IPS-NIHi11 (cell line): Measurements from ENCODE around the gene RALGDS.

Experiments
- DNase-seq: peaks from one replicate; pipeline ENCODE4 v3.0.0; 2012; ENCODE audit warnings: mixed read lengths, low spot score

RALGDS gene

DNA sequence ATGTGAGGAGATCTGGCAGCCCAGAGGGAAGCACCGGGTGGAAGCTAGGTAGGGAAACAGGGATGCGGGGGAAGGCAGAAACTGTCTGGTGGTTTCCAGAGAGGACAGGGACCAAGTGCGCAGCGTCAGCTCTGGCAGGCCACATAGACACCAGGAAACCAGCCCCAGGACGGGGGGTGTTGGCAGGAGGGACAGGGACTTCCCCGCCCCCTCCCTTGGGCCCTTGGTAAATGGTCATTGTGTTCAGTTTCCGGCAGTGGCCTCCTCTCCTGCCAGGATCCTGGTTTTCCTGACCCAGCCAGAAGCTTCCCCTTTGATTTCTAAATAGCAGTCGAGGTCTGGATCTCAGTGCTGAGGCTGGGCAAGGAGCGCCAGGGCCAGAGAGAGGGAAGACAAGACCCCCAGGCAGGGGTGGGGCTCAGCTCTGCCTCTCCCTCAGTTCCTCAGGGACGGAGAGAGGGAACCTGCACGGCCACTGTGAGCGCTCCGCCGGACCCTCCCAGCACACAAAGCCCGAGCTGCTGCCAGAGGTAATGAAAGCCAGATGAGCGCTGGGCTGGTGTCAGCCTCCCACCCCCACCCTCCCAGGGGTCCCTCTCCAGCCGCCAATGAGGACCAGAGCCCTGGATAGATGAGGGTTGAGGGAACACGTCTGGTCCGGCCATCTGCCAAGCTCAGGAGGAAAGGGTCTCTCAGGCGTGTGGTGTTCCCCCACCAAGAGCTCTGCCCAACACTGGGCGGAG, 1.8 kb downstream of the RALGDS start:
- no peak for DNase-seq

DNA sequence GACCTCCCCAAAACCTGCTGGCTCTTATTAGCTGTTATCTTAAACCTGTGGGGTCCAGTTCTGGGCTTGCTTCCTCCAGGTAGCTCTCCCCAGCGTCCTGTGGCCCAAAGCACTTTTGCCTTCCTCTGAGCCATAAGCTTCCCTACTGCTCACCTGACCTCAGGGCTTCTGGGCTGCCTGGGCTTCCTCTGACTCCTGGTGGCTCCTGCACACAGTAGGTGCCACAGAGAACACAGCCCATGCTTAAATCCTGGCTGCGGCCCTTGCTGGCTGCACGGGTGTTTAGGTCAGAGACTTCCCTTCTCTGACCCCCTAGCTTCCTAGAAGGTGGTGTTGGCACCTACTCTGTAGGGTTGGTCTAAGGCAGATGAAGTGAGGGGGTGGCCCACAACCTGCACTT, 2.5 kb downstream of the RALGDS start:
- DNase-seq: no peak

DNA sequence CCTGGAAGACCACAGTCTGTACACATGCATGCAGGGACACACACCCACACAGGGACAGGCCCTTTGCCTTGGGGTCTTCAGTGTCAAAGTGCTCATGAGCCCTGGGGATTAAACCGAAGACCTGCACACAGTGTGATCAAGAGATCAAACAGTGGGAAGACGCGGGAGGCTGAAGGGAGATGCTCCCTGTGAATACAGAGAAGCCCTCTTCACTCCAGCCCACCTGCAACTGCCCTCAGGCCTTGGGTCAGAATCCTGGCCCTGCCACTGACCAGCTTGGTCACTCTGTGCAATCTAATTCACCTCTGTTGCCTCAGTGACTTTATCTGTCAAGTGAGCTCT, 2.9 kb downstream of the RALGDS start:
- no peak for DNase-seq

DNA sequence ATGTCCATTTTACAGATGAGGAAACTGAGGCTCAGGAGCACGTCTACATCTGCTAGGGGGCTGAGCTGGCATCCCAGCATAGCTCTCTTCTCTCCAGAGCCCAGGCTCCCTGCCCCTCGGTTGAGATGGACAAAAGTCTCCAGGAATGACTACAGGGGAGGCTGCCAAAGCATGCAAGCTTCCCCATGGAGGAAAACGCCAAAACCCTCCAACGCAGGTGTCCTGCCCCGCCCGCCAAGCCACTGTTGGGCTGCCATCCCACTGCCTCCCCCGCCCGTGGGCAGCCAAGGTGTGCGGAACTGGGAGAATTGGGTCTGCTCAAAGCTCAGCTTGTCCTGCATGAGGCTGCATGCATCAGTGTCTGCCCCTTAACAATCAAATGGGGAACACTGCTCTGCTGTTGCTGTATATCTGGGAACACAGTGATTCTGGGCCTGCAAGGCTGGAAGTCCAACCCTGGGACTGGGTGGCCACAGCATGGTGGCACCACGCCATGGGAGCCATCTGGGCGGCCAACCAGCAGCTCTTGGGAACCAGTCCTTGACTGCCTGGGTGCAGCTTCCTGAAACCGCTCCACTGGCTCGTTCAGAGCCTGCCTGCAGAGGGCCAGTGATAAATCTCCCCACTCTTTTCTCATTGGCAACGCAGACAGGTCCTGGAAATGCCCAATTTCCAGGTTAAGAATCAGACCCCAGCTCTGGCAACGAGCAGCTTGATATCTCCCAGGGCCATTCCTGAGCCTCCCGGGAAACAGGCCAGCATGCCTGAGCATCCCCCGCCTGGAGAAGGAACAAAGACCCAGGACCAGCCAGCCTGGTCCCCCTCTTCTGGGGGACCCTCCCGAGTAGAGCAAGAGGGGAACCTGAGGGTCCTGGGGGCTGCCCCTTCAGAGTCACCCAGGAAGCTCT, 3.5 kb downstream of the RALGDS start:
- no peak for DNase-seq

DNA sequence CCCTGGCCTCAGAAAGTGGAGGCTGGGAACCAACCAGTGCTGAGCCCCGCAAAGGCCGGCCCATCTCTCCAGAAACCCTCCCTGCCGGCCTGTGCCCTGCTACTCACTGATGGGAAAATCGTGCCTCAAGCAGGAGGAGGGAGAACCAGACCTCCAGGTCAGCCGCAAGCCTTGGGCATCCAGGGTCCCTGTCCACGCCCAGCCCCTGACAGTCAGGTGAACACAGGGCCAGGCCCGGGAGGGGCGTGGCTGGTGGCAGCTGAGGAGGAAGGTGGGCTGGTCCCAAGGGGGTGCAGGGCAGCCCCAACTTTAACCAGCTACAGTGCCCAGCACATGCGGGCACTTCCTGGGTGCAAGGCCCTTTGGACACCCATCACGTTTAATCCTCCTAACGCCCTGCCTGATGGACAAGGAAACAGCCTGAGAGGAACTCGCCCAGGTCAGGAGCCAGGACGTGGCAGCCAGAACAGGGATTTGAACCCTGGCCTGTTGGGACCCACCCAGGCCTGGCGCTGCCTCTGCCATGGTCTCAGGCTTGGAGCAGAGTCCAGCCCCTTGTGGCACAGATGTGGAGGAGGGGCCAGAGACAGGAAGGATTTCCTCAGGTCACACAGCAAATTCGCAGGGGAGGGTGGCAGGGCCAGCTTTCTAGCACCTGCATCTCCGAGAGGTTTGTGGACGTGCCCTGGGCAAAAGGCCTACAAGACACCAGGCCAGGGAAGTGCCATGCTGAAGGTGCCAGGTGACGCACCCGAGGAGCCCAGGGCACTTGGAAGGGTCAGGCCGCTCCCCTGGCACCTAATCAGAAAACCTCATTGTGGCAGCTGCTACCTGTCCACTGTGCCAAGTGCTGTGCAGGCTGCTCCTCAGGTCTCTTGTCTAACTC, 4.5 kb downstream of the RALGDS start:
- DNase-seq: no peak

DNA sequence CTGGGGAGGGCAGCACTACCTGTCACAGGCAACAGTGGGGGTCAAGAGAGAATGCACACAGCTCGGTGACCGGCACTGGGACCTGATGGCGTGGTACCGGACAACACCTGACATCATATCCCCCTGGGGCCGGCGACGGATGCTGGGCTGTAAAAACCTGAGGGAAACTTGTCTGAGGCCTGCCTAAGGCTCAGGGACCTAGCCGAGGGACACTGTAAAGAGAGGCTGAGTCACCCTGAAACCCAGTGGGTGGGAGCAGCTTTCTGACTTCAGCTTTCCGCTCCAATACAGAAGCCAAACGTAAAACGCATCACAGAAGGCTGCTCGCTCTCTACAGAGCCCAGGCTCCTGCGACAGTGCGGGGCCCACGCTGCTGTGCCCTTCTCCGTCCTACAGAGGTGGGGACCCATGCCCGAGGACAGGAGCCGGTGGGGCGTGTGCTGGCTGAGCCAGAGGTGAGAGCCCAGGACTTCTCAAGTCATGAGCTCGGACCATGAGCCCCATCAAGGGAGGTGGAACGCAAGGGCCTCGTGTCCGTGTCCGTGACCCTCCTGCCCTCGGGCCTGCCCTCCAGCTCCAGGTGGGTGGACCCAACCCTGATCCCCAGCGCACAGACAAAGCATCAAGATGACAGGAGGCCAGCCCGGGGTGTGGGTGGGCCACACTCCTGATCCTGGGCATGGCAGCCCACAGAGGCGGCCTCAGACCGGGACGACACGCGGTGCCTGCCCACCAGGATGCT, 5.3 kb downstream of the RALGDS start:
- no peak for DNase-seq

DNA sequence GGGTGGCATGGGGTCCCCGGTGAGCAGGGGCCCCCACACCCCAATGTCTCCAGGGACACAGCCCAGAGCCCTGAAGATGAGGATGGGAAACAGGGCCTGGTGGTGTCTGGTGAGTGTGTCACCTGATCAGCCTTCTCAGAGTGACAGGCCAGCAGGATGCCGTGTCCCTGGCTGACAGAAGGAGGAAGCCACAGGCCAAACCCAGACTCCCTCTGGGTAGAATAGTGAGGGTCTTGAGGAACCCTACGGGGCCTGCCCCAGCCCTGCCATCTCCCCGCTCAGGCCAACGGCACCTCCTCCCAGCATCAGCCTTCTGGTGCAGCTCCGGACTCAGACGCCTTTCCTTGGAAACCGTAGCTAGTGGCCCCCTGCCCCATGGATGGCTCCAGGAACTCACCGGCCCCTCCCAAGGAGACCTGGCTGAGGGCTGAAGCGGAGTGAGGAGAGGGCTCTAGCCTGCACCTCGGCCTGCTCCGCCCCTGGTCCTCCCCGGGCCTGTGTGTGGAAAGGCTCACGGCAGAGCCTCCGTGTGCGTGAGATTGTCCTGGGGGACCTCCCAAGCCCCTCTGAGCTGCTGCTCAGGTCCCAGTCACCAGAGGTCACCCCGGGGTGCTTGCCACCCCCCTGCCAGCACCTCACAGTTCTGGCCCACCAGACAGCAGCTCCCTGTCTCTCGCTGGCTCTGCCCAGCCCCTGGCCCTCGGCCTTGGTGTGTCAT, 6.0 kb downstream of the RALGDS start:
- no peak for DNase-seq

DNA sequence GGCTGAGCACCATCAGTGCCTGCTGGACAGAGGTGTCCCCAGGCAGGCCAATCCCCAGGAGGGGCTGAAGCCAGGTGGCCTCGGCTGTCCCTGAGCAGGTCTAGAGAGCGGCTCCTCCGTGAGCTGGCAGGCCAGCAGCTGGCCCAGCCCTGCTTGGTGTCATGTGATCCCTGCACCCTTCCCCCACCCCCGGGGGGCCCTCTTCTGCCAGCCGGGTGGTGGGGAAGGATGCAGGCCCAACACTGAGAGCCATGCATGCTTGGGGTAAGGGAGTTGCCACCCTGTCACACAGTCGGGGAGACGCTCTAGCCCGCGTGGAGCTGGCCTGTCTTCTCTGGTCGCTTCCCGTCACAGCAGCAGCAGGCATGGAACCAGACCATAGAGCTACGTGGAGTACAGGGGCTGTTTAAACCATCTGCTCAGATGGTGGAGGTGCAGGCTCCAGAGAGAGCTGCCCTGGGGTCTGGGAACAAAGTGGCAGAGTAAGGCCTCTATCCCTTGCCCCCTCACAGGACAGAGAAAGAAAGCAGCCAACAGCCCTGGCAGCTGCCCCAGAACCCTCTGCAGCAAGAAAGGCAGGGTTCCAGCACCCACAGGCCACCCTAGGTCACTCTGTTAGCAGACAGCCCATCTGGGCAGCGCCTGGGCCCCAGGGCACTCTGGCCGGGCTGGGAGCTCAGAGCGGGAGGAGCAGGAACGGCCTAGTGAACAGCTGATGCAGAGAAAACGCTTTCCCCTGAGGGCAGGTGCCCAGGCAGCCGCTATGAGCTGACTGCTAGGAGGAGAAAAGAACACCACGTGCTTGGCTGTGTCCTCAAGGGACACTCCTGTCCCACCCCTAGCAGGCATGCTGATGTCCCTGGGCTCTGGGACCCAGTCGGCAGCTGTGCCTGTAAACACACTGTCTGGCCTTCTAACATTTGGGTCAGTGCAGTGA, 6.8 kb downstream of the RALGDS start:
- no peak for DNase-seq

DNA sequence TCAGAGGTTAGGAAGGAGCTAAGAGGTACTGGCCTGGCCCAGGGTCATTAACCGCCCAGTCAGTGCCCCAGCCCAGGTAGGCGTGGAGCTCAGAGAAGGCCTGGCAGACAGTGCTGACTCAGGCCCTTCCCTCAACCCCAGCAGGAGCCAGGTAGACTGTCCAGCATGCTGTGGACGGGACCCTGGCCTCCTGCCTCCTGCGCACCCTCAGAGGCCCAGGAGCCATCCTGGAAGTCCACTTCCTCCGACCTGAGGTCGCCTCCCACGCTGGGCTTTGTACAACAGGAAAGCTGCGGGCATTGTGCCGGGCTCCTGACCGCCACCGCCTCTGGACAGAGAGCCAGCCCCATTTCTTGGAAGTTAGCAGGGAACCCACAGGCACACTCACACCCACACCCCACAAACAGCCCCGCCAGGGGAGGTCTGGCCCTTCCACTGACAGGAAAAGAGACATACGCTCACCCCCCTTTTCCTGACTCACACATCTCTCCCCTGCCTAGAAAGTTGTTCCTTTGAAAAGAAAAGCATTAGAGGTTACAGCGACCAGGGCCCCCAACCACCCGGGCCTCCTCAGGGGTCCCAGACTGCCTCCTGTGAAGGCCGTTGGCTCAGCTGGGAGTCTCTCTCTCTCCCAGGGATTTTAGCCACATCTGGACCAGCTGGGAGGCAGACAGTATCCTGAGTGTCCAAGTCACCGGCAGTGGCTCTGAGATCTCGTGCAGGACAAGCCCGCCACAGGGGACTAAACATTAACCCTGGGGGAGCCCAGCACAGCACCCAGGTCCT, 7.7 kb downstream of the RALGDS start:
- DNase-seq: no peak

DNA sequence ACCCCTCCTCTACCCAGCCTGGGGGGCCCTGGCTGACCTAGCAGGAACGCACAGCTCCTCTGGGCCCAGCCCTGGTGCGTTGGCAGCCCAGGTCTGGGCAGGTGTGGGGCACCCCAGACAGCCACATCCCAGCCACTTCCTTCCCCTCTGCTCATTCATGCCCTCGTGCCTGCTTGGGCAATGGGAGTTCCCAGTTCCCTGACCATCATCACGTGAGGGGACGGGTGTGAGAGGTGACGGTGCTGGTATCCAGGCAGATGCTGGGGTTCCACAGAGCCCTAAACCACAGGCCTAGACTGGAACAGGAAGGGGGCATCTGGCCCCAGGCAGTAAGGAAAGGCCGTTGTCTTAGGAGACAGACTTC, 8.4 kb downstream of the RALGDS start:
- DNase-seq: no peak

DNA sequence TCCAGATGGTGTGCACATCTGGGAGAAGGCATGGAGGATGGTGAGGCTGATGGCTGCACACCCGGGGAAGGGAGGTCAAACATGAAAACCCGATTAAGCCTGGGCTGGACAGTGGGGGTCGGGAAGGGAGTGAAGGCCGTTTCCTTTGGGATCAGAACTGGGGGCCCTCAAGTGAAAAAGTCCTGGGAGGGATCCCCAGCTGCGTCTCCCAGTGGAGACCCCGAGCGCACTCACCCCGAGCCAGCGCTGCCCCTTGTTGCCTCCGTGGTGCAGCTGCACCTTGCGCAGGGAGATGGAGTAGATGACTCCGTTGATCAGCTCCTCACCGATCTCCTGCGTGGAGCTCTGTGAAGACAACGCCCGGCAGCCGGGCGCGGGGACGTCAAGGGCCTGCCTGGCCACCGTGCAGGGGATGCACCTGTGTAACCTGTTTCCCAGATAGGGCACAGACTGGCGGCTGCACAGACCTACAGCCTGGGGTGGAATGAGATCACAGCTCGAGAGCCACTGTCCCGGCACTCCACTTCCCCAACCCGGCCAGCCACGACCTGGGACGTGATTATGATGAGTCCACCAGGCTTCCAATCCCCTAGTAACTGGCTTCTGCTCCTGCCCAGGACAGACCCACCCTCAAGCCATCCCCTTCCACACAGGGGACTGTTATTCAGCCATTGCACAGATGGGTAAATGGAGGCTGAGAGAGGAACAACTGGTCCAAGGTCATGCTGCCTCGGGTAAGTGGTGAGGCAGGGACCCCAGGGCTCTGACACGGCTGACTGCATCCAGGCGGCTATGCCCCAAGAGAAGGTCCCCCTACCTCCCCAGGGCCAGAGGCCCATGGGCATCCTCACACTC, 9.0 kb downstream of the RALGDS start:
- DNase-seq: no peak

DNA sequence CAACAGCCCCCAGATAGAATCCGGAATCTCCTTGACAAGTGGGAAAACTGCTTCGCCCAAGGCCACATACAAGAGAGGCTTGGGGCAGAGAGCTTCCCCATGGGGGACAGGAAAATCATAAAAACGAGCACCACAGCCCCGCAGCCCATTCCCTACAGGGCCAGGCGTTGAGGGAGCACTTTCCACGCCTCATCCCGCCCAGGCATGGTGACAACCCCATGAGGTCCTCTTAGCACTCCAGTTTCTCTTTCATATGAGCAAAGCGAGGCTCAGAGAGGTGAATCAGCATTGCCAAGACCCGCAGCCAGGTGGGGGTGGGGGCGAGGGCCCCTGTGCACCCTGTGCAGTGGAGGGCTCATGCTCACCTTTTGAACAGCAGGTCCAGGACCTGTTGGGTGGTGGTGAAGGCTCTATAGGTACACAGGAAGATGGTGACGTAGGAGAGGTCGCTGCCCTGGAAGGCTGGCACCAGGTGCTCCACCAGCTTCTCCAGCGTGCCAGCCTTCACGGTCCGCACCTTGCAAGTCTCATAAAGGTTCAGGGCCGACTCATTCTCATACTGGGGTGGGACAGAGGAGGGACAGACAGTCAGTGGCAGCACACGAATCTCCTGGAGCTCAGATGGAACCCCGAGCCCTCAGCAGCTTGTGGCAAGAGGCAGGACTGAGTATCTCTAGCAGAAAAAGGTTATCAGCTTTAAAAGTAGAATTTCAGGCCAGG, 10.9 kb downstream of the RALGDS start:
- DNase-seq: no peak

DNA sequence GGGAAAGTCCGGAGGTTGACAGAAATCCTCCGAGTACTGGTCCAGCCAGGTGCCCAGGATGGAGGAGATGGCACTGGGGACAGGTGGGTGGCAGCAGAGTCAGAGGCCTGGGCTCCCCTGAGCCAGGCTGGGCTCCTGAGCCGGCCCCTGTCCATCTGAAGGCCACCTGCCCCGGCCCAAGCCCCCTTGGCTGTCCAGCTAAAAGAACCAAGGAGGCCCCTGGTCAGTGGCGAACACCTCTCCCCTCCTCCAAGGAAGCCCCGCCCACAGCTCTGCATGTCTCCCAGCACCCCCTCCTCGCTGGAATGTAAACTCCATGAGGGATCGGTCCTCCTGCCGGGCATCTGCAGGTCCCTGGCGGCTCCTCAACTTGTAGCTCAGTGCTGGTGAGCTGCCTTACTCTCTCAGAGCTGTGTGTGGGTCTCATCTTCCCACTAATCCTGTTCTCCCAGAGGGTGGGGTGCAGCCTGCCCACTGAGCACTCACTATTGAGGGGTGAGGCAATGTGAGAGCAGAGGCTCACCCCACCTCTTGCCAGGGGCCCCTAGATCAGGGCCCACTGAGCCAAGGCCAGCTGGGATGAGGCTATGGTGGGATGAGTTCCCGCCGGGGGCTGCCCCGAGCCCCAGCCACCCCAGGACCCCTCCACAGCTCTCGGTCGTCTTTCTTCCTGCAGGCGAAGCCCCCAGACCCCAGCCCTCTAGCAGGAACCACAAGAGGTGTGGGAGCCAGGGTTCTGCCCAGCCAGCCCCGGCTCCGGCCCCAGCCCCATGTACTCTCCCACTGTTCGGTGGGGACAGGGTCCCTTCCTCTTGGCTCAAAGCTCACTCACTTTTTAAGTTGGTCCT, 12.0 kb downstream of the RALGDS start:
- no peak for DNase-seq

DNA sequence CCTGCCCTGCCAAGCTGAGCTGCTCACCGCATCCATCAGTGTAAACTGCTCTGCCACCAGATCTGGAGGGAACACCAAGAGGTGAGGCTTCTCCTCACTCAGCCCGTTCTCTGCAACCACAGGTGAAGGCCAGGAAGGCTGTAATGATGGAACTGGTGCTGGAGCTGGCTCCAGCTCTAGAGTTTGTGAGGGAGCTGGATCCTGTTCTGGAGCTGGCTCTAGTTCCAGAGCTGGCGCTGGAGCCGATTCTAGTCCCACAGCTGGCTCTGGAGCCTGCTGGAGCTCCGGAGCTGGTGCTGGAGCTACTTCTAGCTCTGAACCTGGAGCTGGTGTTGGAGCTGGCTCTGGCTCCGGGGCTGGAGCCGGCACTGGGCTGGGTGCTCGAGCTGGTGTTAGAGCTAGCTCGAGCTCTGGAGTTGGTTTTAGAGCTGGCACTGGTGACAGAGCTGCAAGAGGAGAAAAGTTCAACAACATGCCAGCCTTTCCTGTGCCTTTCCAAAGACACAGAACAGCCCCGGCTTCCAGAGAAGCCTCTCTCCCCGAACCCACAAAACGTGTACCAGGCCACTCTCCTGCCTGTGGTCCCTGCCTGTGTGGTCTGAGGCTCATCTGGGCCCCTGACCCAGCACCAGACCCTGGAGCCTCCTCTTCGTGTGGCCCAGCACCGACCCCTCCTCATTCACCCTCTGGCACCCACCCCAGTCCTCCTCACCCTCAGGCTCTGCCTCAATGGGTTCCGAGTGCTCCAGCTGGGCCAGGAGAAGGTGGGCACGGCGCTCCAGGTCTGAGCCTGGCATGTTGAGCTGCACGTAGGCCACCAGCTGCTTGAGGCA, 12.9 kb downstream of the RALGDS start:
- no peak for DNase-seq

DNA sequence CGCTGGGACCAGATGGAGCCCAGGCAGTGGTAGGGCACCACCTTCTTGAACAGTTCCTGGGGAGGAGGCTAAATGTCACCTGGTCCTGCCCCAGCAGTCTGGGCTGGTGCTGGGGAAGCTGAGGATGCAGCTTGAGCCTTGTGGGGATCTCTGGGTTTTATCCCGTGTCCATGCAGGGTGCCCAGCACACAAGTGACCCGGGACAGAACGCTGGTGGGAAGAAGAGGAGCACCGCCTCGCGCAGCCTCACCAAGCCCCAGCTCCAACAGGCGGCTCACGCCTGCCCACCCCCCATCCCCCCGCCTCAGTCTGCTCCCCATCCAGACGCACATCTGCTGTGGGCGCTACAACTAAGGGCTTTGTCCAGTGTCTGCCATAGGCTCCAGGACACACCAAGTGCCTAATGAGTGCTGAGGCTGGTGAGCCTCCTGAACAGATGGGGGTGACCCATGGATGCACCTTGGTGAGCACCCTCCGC, 13.8 kb downstream of the RALGDS start:
- no peak for DNase-seq
